ENCODE measurements around the gene RAET1G.
"Not testable (repeated sequence)": the region's sequence is repeated elsewhere in the genome, so short reads cannot be mapped to it uniquely, and the experiment has no call there.

Gene RAET1G

DNA sequence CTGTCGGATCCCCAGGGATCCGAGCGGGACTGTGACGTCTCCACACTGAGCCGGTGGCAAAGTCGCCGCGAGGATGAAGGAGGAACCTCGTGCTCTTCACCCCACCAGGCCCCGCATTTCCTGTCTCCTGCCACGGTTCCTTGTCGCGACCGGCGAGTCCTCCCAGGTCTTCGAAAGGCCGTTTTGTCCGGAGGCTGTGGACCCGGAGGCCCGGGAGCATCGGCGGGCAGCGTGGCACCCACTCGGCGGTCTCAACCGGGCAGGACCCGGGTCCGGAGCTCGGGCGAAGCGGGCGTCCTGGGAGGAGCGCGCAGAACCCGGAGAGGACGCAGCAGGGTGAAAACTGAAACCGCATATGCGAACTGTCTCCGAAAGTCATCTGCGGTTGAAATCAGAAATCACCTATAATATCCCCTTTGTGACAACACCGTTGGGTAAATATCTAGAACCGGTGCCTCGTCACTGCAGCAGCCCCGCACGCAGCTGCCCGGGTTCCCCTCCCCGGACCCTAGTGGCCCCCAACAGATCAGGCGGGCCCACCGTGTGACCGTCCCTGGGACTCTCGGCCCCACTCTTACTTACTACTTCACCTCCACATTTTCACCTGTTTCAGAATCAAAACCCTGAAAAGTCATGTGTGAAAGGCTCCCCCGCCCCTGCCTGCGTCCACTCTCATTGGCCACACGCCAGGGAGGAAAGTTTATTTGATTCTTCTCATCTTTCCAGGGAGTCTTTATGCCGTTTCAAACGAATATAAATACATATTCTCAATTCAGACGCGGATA is 15.8 kb upstream of the RAET1G start:
- DNase-seq, result peak; percentile 10
- in situ Hi-C loops (cut with HindIII; ENCODE audit: low pct_ligation_motif_present, low pct_unique_long_range_greater_than_20kb, low sequenced_read_pairs), result no loop called here

DNA sequence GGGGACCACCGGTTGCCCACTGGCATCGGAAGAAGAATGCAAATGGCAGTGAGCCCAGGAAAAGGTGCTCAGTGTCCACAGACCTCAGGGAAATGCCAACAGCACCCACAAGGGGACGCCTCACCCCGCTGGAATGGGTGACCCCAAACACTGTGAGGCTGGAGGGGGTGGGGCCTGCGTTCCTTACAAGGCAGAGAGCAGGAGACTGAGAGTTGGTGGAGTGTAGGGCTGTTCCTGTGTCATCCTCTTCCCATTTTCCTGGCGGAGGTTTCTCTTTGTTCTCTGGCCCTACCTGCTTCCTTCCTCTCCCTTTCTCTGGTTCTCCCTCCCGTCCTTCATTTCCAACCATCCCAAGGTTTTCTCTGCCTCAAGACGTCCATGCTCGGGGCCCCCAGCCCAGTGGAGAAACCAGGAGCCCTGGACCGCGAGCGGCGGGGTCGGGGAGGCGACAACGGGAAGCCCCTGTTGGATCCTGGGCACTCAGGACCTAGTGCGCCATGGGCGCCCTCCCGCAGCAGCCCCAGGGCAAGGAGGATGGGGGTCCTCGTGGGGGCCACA is 15.2 kb upstream of the RAET1G start:
- DNase-seq; in situ Hi-C loops (cut with HindIII; ENCODE audit: low pct_ligation_motif_present, low pct_unique_long_range_greater_than_20kb, low sequenced_read_pairs): not testable (repeated sequence)

GRCh38 chr6:149936743-149937142 is 13.8 kb upstream of the RAET1G start:
- no peak for DNase-seq
- in situ Hi-C loops (cut with HindIII; ENCODE audit: low pct_ligation_motif_present, low pct_unique_long_range_greater_than_20kb, low sequenced_read_pairs), result no loop called here

DNA sequence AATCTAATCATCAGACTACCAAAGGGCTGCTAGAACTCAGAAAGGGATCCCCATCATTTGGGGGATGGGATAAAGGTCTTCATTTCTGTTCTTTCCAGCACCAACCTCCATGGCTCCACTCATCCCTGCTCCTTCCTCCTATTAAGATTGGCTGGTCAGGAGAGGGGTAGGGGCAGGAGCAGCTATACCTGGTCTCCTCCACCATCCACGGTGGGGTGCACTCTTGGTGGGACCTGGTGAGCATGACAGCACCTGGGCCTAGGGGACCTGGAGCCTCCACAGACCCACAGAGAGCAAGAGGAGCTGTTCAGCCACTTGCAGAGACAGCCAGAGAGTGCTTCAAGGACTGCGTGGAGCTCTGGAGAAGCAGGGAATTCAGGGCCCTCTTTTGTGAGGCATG is 12.7 kb upstream of the RAET1G start:
- no peak for DNase-seq
- in situ Hi-C loops (cut with HindIII; ENCODE audit: low pct_ligation_motif_present, low pct_unique_long_range_greater_than_20kb, low sequenced_read_pairs), result no loop called here

- DNase-seq, result no peak
- in situ Hi-C loops (cut with HindIII; ENCODE audit: low pct_ligation_motif_present, low pct_unique_long_range_greater_than_20kb, low sequenced_read_pairs), result no loop called here
These were observed 12.3 kb upstream of the RAET1G start for GRCh38 chr6:149935246-149935645.

- peak; percentile 69 for DNase-seq
- in situ Hi-C loops (cut with HindIII; ENCODE audit: low pct_ligation_motif_present, low pct_unique_long_range_greater_than_20kb, low sequenced_read_pairs), result no loop called here
These were observed 11.6 kb upstream of the RAET1G start for GRCh38 chr6:149934249-149935156.

DNA sequence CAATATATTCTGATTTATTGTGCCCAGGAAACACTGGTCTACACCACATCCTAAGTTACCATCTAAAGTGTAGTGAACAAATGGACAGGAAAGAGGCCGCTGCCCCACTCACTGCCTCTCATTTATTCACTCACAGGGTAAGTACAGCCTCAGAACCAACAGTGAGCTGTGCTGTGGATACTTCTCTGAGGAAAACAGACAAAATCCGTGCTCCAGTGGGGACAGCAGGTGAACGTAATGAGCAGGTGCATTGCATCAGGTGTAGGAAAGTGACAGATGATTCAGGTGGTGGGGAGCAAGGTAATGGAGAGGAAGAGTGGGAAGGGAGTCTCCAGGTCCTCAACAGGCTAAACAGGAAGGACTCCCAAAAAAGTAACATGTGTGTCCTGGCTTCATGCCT is 10.5 kb upstream of the RAET1G start:
- in situ Hi-C loops (cut with HindIII; ENCODE audit: low pct_ligation_motif_present, low pct_unique_long_range_greater_than_20kb, low sequenced_read_pairs), result no loop called here
- no peak for DNase-seq

- DNase-seq, result no peak
- in situ Hi-C loops (cut with HindIII; ENCODE audit: low pct_ligation_motif_present, low pct_unique_long_range_greater_than_20kb, low sequenced_read_pairs), result no loop called here
These were observed 10.1 kb upstream of the RAET1G start for GRCh38 chr6:149933036-149933435.

GRCh38 chr6:149931501-149931900 is 8.6 kb upstream of the RAET1G start:
- in situ Hi-C loops (cut with HindIII; ENCODE audit: low pct_ligation_motif_present, low pct_unique_long_range_greater_than_20kb, low sequenced_read_pairs), result no loop called here
- no peak for DNase-seq

GRCh38 chr6:149929422-149929821 is 6.5 kb upstream of the RAET1G start:
- no peak for DNase-seq
- in situ Hi-C loops (cut with HindIII; ENCODE audit: low pct_ligation_motif_present, low pct_unique_long_range_greater_than_20kb, low sequenced_read_pairs), result no loop called here

DNA sequence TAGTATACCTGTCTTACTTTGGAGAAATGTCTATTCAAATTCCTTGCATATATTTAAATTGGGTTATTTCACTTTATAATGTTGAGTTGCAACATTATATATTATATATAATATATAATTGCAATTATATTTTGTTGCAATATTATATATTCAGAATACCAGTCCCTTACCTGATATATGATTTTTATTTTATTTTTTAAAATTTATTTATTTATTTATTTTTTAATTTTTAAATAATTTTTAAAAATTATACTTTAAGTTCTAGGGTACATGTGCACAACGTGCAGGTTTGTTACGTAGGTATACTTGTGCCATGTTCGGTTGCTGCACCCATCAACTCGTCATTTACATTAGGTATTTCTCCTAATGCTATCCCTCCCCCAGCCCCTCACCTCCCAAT is 4.1 kb upstream of the RAET1G start:
- in situ Hi-C loops (cut with HindIII; ENCODE audit: low pct_ligation_motif_present, low pct_unique_long_range_greater_than_20kb, low sequenced_read_pairs); DNase-seq: not testable (repeated sequence)

GRCh38 chr6:149925974-149926777 is 3.3 kb upstream of the RAET1G start:
- in situ Hi-C loops (cut with HindIII; ENCODE audit: low pct_ligation_motif_present, low pct_unique_long_range_greater_than_20kb, low sequenced_read_pairs), result no loop called here
- DNase-seq, result peak; percentile 78

GRCh38 chr6:149925253-149925973 is 2.5 kb upstream of the RAET1G start:
- no peak for DNase-seq
- in situ Hi-C loops (cut with HindIII; ENCODE audit: low pct_ligation_motif_present, low pct_unique_long_range_greater_than_20kb, low sequenced_read_pairs), result no loop called here

DNA sequence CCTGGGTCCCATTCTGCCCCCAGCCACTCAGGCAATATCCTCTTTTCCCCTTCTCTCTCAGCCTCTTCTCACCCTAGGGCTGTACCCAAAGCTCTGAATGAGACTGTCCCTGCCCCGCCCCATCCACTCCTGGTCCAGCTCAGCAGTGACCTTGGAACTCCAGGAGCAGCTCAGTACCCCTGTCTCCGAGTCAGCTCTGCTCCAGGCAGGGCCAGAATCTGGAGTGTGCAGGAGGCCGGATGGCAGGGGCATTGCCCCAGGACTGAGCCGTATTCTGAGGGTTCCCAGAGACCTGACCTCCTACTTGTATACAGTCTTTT is 2.0 kb upstream of the RAET1G start:
- in situ Hi-C loops (cut with HindIII; ENCODE audit: low pct_ligation_motif_present, low pct_unique_long_range_greater_than_20kb, low sequenced_read_pairs), result no loop called here
- DNase-seq, result no peak

GRCh38 chr6:149924206-149924932 is 1.4 kb upstream of the RAET1G start:
- in situ Hi-C loops (cut with HindIII; ENCODE audit: low pct_ligation_motif_present, low pct_unique_long_range_greater_than_20kb, low sequenced_read_pairs), result no loop called here
- DNase-seq, result no peak

- DNase-seq, result no peak
- in situ Hi-C loops (cut with HindIII; ENCODE audit: low pct_ligation_motif_present, low pct_unique_long_range_greater_than_20kb, low sequenced_read_pairs), result no loop called here
These were observed 536 bp upstream of the RAET1G start for GRCh38 chr6:149923327-149923986.

DNA sequence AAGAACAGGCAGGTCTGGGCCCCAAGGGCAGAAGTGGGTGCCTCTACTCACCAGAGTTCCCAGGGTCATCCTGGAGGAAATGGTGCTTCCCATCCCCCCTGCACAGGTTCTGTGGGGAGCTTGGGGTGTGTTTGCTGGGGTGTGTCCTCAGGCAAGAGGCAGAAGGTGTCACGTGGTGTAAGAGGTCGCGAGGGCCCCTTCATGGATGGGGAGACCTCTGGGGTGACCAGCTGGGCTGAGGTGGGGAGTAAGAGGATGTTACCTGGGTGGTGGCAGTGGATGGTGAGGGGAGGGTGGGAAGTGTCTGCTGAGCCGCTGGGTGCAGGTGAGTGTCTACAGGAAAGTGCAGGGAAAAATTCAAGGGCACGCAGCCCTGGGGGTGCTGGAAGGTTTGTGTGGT is 830 bp downstream of the RAET1G start:
- DNase-seq; in situ Hi-C loops (cut with HindIII; ENCODE audit: low pct_ligation_motif_present, low pct_unique_long_range_greater_than_20kb, low sequenced_read_pairs): not testable (repeated sequence)

Measured in ACHN (cell line).